Esophagus squamous epithelium (tissue), 5 donors: ENCODE results near the gene SRPK1. TPM values are rescaled to one million over a fixed set of nuclear protein-coding genes. Genes with fewer than 3 reads are reported as not detected.

Experiments used
- DNase-seq: peaks from one replicate; lab custom pipeline; 2025; lab: John Stamatoyannopoulos, UW
- H3K27ac ChIP-seq, 4 donors: fragments of 200-600 bp; sonication (generic); one replicate each; pipeline ENCODE4 v1.5.1; 2016 to 2019; ENCODE audit warnings: mild to moderate bottlenecking in 1 of 4
- H3K27me3 ChIP-seq, 4 donors: fragments of 200-600 bp; sonication (generic); 1 replicate in 3 of 4; 2 replicates in 1 of 4; pipeline versions ENCODE4 v1.5.1 to v1.6.0; 2017 to 2021; ENCODE audit warnings: antibody characterized with exemption in 1 of 4
- H3K36me3 ChIP-seq, 3 donors: fragments of 200-600 bp; sonication (generic); one replicate each; pipeline ENCODE4 v1.5.1; 2016 to 2019
- H3K4me1 ChIP-seq, 3 donors: fragments of 200-600 bp; sonication (generic); one replicate each; pipeline ENCODE4 v1.5.1; 2017 to 2019
- H3K4me3 ChIP-seq, 4 donors: fragments of 200-600 bp; sonication (generic); 1 replicate in 3 of 4; 2 replicates in 1 of 4; pipeline ENCODE4 v1.5.1; 2016 to 2019; ENCODE audit warnings: mild to moderate bottlenecking in 2 of 4, moderate library complexity in 1 of 4
- H3K9me3 ChIP-seq, 3 donors: fragments of 200-600 bp; sonication (generic); one replicate each; pipeline ENCODE4 v1.5.1; 2016 to 2019
- POLR2A ChIP-seq, 4 donors: fragments of 450-650 bp; IDR thresholded peaks; one replicate each; pipeline ENCODE4 v1.6.1; 2017; ENCODE audit warnings: antibody characterized with exemption in 4 of 4, mild to moderate bottlenecking in 4 of 4, moderate library complexity in 3 of 4
- WGBS, 2 donors: methylation state at CpG; one replicate each; pipeline ENCODE4 v1.1.5; 2018; 5-methylcytosine and 5-hydroxymethylcytosine counted together
- intact Hi-C: fragments of 100-400 bp; cut with DNase I; formaldehyde crosslinking; loops from one replicate; pipeline ENCODE4 v1.15.0; 2022
- total RNA-seq, 4 donors: library from RNA; depleted of rRNA; stranded (reverse); fragments of >200 nt; gene quantifications; one replicate each; pipeline ENCODE4 v1.1.0, GENCODE V29; 2016
- TF ChIP-seq, protein P1 (sequence below), 6 experiments: fragments of 450-650 bp in 4 of 6; fragments of 200-600 bp in 2 of 6; sonication (generic) in 2 of 6; IDR thresholded peaks; one replicate each; pipeline ENCODE4 v1.5.1; 2016 to 2019; ENCODE audit warnings: antibody characterized with exemption in 6 of 6, mild to moderate bottlenecking in 4 of 6, moderate library complexity in 4 of 6
- donor health status: DM: yes; HTN: yes; CAD: no.

Gene SRPK1
- total RNA-seq, 4 donors from 2014 or later, result 66.1 to 109 (median 86.5) TPM

DNA sequence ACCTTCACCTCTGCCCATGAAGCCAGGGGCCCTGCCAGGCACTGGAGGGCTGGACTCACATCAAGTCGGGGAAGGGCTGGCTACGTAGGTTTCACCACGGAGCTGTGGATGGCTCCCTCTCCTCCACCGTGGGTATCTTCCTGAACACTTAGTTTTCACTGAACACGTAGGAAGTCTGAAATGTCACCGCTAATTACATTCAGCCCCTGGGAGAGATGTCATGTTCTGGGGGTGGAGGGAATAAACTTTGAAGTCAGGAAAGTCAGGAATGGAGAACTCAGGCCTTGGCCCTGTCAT is 109.3 kb downstream of the SRPK1 start:
- intact Hi-C loops, result no loop called here
- TF ChIP-seq, protein P1, sequence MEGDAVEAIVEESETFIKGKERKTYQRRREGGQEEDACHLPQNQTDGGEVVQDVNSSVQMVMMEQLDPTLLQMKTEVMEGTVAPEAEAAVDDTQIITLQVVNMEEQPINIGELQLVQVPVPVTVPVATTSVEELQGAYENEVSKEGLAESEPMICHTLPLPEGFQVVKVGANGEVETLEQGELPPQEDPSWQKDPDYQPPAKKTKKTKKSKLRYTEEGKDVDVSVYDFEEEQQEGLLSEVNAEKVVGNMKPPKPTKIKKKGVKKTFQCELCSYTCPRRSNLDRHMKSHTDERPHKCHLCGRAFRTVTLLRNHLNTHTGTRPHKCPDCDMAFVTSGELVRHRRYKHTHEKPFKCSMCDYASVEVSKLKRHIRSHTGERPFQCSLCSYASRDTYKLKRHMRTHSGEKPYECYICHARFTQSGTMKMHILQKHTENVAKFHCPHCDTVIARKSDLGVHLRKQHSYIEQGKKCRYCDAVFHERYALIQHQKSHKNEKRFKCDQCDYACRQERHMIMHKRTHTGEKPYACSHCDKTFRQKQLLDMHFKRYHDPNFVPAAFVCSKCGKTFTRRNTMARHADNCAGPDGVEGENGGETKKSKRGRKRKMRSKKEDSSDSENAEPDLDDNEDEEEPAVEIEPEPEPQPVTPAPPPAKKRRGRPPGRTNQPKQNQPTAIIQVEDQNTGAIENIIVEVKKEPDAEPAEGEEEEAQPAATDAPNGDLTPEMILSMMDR (IDR thresholded peaks at IDR 0.05), result no peak
- no peak for TF ChIP-seq POLR2A (IDR thresholded peaks at IDR 0.05)
- H3K4me3 ChIP-seq, result no peak overlapping the region
- H3K27me3 ChIP-seq, result peaks cover 0 to 25% (median 0%) of the 10 kb centered on the region in 4 donors
- WGBS, 2 donors, result 50 to 82% methylated on average over 1 to 6 of the region's 6 CpGs
- no peaks in the 10 kb centered on the region for H3K36me3 ChIP-seq
- no peaks in the 10 kb centered on the region for H3K9me3 ChIP-seq
- H3K27ac ChIP-seq, result peak overlapping the region; percentile 30 to 65 (median 48)
- H3K4me1 ChIP-seq, result peaks cover 8 to 28% (median 12%) of the 10 kb centered on the region in 3 donors
- no peak for DNase-seq

DNA sequence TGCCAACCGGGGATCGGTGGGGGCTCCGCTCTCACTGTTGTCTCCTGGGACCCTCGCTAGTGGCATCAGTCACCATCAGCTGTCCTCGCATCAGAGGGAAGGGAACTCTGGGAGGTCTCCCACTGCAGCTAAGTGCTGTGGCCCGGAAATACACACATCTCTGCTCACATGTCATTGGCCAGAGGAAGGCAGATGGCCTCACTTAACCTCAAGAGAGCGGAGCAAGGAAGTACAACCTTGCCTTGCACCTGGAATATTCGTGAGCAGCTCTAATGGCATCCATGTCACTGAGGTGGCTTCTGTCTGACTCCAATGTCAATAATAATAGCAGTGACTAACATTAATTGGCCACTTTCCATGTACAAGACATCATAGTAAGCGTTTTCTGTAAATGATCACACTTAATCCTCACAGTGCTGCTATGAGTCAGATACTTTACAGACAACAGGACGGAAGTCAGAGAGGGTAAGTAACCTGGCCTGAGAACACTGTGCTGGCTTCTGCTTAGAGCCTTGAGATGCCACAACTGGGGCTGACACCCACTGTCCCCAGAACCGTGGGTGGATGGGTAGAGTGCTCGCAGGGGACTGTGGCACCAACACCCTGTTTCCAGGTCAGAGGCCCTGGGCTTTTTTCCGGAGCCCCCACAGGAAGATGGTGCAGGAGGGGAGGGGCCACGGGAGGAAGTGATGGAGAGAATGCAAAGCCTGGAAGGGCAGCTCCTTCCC is 109.8 kb downstream of the SRPK1 start:
- Histone ChIP-seq H3K4me1 (peaks cover 8 to 28% (median 12%) of the 10 kb centered on the region in 3 donors), H3K4me3 (no peak overlapping the region), H3K9me3 (no peaks in the 10 kb centered on the region), H3K27ac (peak overlapping the region; percentile 30 to 65 (median 48)), H3K27me3 (peaks cover 0 to 30% (median 0%) of the 10 kb centered on the region in 4 donors), H3K36me3 (no peaks in the 10 kb centered on the region)
- TF ChIP-seq, protein P1 (IDR thresholded peaks at IDR 0.05), result no peak
- no peak for TF ChIP-seq POLR2A (IDR thresholded peaks at IDR 0.05)
- intact Hi-C loops, result no loop called here
- no peak for DNase-seq
- WGBS, 2 donors, result 45 to 55% methylated on average over 11 of the region's 14 CpGs

DNA sequence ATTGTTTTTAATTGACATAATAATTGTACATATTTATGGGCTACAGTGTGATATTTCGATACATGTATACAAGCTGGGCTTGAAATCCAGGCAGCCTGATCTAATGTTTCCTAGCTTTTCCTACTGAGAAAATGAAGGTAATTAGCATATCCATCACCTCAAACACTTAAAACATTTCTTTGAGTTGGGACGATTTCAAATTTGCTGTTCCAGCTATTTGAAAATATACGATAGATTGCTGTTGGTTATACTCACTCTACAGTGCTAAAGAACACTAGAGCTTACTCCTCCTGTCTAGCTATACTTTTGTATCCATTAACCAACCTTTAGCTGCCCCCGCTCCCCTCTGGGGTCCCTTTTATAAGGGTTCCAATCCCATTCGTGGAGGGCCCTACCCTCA is 111.1 kb downstream of the SRPK1 start:
- H3K36me3 ChIP-seq, result no peaks in the 10 kb centered on the region
- H3K27me3 ChIP-seq, result peaks cover 0 to 44% (median 0%) of the 10 kb centered on the region in 4 donors
- WGBS, 2 donors, result 77 to 85% methylated on average over 3 to 5 of the region's 5 CpGs
- H3K9me3 ChIP-seq, result no peaks in the 10 kb centered on the region
- DNase-seq, result no peak
- peaks cover 14 to 35% (median 15%) of the 10 kb centered on the region in 3 donors for H3K4me1 ChIP-seq
- no peak for TF ChIP-seq POLR2A (IDR thresholded peaks at IDR 0.05)
- TF ChIP-seq, protein P1 (IDR thresholded peaks at IDR 0.05), result no peak
- H3K27ac ChIP-seq, result no peak overlapping the region
- no peak overlapping the region for H3K4me3 ChIP-seq
- intact Hi-C loops, result no loop called here

DNA sequence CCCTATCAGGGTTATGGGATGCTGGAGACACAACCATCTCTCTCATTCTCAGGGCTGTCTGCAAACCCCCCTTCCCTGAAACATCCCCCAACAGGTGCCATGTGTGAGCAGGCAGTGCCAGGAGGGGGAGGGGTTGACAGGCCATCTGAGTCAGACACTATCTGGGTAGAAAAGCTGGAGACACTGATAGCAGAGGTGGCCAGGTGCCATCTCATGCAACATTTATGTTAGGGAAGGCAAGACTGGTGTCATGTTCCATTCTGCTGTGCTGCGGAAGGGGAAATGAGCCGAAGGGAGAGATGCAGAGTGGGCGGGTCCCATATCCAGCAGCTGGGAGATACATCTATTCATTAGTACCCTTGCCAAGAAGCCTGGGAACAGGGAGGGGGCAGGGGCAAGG is 112.2 kb downstream of the SRPK1 start:
- 61 to 68% methylated on average over 3 of the region's 3 CpGs for WGBS, 2 donors
- Histone ChIP-seq H3K36me3 (no peaks in the 10 kb centered on the region), H3K9me3 (no peaks in the 10 kb centered on the region), H3K4me3 (no peak overlapping the region), H3K27ac (no peak overlapping the region), H3K27me3 (peaks cover 0 to 45% (median 0%) of the 10 kb centered on the region in 4 donors), H3K4me1 (peaks cover 14 to 37% (median 15%) of the 10 kb centered on the region in 3 donors)
- intact Hi-C loops, result no loop called here
- no peak for DNase-seq
- TF ChIP-seq, protein P1 (IDR thresholded peaks at IDR 0.05), result no peak
- TF ChIP-seq POLR2A (IDR thresholded peaks at IDR 0.05), result no peak

DNA sequence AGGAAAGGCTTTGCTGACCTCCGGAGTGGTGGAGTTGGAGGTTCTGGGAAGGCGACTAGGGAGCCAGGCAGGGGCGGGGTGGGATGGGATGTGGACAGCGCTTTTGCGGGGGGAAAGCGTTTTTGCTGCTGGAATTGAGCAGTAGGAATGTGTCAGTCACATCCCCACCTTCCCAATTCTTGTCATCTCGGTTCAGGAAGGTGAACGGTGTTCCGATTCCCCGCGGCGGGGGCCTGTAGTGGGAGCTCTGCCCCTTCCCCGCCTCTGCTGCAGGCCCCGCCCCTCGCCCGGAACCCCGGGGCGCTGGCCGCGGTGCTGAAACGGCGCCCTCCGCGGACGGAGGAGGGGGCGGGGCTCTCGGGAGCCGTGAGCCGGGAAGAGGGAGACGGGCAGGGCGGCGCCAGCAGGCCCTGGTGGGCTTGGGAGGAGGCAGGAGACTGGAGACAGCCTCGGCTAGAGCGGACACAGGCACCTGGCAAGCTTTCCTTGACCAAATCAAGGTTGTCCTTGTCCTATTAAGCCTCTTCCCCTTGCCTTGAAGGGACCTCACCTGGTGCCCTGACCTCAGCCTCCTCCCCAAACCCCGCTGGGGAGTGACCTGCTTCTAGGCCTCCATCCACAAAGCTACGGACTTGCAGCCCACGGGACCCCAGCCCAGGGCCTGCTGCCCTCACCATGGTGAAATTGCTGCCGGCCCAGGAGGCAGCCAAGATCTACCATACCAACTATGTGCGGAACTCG is 115.7 kb downstream of the SRPK1 start, which contains the start of gene LHFPL5:
LHFPL5 (plus strand) TSS at position 357 of the 741 bp plus-strand sequence; CDS start at position 676, 319 bp downstream.
- WGBS, 2 donors, result 5 to 59% methylated on average over 5 to 6 of the region's 40 CpGs
- intact Hi-C loops, result no loop called here
- Histone ChIP-seq H3K4me1 (peaks cover 3 to 9% (median 6%) of the 10 kb centered on the region in 3 donors), H3K36me3 (no peaks in the 10 kb centered on the region), H3K9me3 (no peaks in the 10 kb centered on the region), H3K27me3 (peaks cover 0 to 45% (median 0%) of the 10 kb centered on the region in 4 donors), H3K4me3 (peak within 1 kb of the TSS in 2 of 4 donors; percentile 2 to 33), H3K27ac (no peak within 1 kb of the TSS)
- TF ChIP-seq, protein P1 (IDR thresholded peaks at IDR 0.05), result no peak
- no peak for TF ChIP-seq POLR2A (IDR thresholded peaks at IDR 0.05)
- DNase-seq, result no peak
